GM23338 (cell line): Measurements from ENCODE around the gene CACTIN. TPM values are rescaled to one million over a fixed set of nuclear protein-coding genes. Genes with fewer than 3 reads are reported as not detected.

ENCODE experiments used
- ATAC-seq: fragments of 200-7000 bp; cut with Tn5 transposase; 3 replicates; pipeline ENCODE4 v1.9.1; 2020
- DNase-seq: peaks from one replicate; pipeline ENCODE4 v3.0.0-alpha.2; 2015; ENCODE audit warnings: low spot score
- H2AFZ ChIP-seq: fragments of 200-600 bp; sonication (generic); 2 replicates; pipeline ENCODE4 v1.8.0; 2016; ENCODE audit warnings: antibody characterized with exemption, mild to moderate bottlenecking, moderate library complexity
- H3F3A ChIP-seq: fragments of 200-600 bp; sonication (generic); replicated peaks from 2 replicates; pipeline ENCODE4 v1.8.0; 2017; ENCODE audit warnings: antibody characterized with exemption, mixed run types, low read depth
- H3K27ac ChIP-seq: fragments of 200-600 bp; sonication (generic); 2 replicates; pipeline ENCODE4 v1.6.1; 2016; ENCODE audit warnings: low read depth
- H3K27me3 ChIP-seq: fragments of 200-600 bp; sonication (generic); 2 replicates; pipeline ENCODE4 v1.8.0; 2016; ENCODE audit warnings: mild to moderate bottlenecking, mixed run types, moderate library complexity; ENCODE audit not compliant: insufficient read depth
- H3K36me3 ChIP-seq: fragments of 200-600 bp; sonication (generic); 2 replicates; pipeline ENCODE4 v1.8.0; 2016; ENCODE audit warnings: mild to moderate bottlenecking; ENCODE audit not compliant: insufficient read depth
- H3K4me1 ChIP-seq: fragments of 200-600 bp; sonication (generic); 2 replicates; pipeline ENCODE4 v1.8.0; 2016; ENCODE audit warnings: mild to moderate bottlenecking, moderate library complexity; ENCODE audit not compliant: insufficient read depth
- H3K4me2 ChIP-seq: fragments of 200-600 bp; sonication (generic); 2 replicates; pipeline ENCODE4 v1.7.1; 2017; ENCODE audit warnings: mixed run types
- H3K4me3 ChIP-seq: fragments of 200-600 bp; sonication (generic); 2 replicates; pipeline ENCODE4 v1.6.1; 2016; ENCODE audit warnings: mixed run types
- H3K79me2 ChIP-seq: fragments of 200-600 bp; sonication (generic); replicated peaks from 2 replicates; pipeline ENCODE4 v1.8.0; 2017; ENCODE audit warnings: mild to moderate bottlenecking; ENCODE audit not compliant: insufficient read depth
- H3K9me2 ChIP-seq: fragments of 200-600 bp; sonication (generic); 2 replicates; pipeline ENCODE4 v1.8.0; 2017; ENCODE audit not compliant: insufficient read depth
- H4K20me1 ChIP-seq: fragments of 200-600 bp; sonication (generic); replicated peaks from 2 replicates; pipeline ENCODE4 v1.8.0; 2017; ENCODE audit warnings: mild to moderate bottlenecking; ENCODE audit not compliant: insufficient read depth
- H3K27ac Mint-ChIP-seq: 2 replicates; pipeline ENCODE4 v1.8.0; 2020; ENCODE audit warnings: inconsistent platforms, mild to moderate bottlenecking, moderate library complexity, mixed read lengths
- H3K27me3 Mint-ChIP-seq: 3 replicates; pipeline ENCODE4 v1.8.0; 2022; ENCODE audit warnings: low read depth, mild to moderate bottlenecking, moderate library complexity, mixed read lengths, inconsistent platforms; ENCODE audit not compliant: insufficient read depth, poor library complexity
- H3K36me3 Mint-ChIP-seq: 3 replicates; pipeline ENCODE4 v1.8.0; 2021; ENCODE audit warnings: low read depth, mild to moderate bottlenecking, inconsistent platforms, moderate library complexity, mixed read lengths
- H3K4me1 Mint-ChIP-seq: 3 replicates; pipeline ENCODE4 v1.8.0; 2020; ENCODE audit warnings: mild to moderate bottlenecking, inconsistent platforms, mixed read lengths
- H3K4me3 Mint-ChIP-seq: 3 replicates; pipeline ENCODE4 v1.8.0; 2021; ENCODE audit warnings: moderate library complexity, mild to moderate bottlenecking, inconsistent platforms, mixed read lengths
- H3K9me3 Mint-ChIP-seq: 3 replicates; pipeline ENCODE4 v1.8.0; 2020; ENCODE audit warnings: moderate library complexity, mild to moderate bottlenecking, inconsistent platforms, mixed read lengths
- EZH2 ChIP-seq: fragments of 200-600 bp; sonication (generic); IDR thresholded peaks from one replicate; pipeline ENCODE4 v1.8.0; 2017; ENCODE audit warnings: antibody characterized with exemption, mild to moderate bottlenecking, low read depth; ENCODE audit not compliant: unreplicated experiment
- EZH2phosphoT487 ChIP-seq: fragments of 200-600 bp; sonication (generic); IDR thresholded peaks from one replicate; pipeline ENCODE4 v1.8.1; 2018; ENCODE audit warnings: antibody characterized with exemption; ENCODE audit not compliant: unreplicated experiment
- NANOG ChIP-seq: IDR thresholded peaks from 2 replicates; pipeline ENCODE4 v1.6.1; 2016; ENCODE audit warnings: antibody characterized with exemption, borderline replicate concordance
- POLR2AphosphoS5 ChIP-seq: IDR thresholded peaks from 2 replicates; pipeline ENCODE4 v1.6.1; 2016; ENCODE audit warnings: antibody characterized with exemption, low read depth
- STAT1 ChIP-seq: IDR thresholded peaks from one replicate; pipeline ENCODE4 v1.6.1; 2016; ENCODE audit warnings: antibody characterized with exemption; ENCODE audit not compliant: unreplicated experiment
- ZNF114 ChIP-seq: fragments of 250-450 bp; sonication (Bioruptor Pico); IDR thresholded peaks from 2 replicates; pipeline ENCODE4 v1.5.0; 2020; ENCODE audit warnings: mild to moderate bottlenecking, moderate library complexity
- ZNF331 ChIP-seq: fragments of 250-450 bp; sonication (Bioruptor Pico); IDR thresholded peaks from 2 replicates; pipeline ENCODE4 v1.5.0; 2020; ENCODE audit warnings: low read depth, mild to moderate bottlenecking, moderate library complexity
- polyA plus RNA-seq: library from polyadenylated mRNA; unstranded; fragments of >200 nt; fragmentation: Nextera tagmentation; extraction: Ambion mirVana; gene quantifications from 2 replicates; pipeline ENCODE4 v1.2.1, GENCODE V29; 2016
- total RNA-seq: library from RNA; depleted of rRNA; stranded (reverse); fragments of >200 nt; shearing (Covaris generic); gene quantifications from 2 replicates; pipeline ENCODE4 v1.2.3, GENCODE V29; 2014
- TF ChIP-seq, protein P1 (sequence below): IDR thresholded peaks from 2 replicates; pipeline ENCODE4 v1.6.1; 2016; ENCODE audit warnings: antibody characterized with exemption
- TF ChIP-seq, protein P2 (sequence below), 2 experiments: fragments of 200-600 bp in 1 of 2; sonication (generic) in 1 of 2; conservative IDR thresholded peaks; 2 replicates each; pipeline versions ENCODE4 v1.5.1 to v1.6.1; 2016 to 2017; ENCODE audit warnings: antibody characterized with exemption in 2 of 2, low read depth in 2 of 2, mild to moderate bottlenecking in 2 of 2, moderate library complexity in 1 of 2
- TF ChIP-seq, protein P3 (sequence below): fragments of 250-450 bp; sonication (Bioruptor Pico); IDR thresholded peaks from 2 replicates; pipeline ENCODE4 v1.5.0; 2020; ENCODE audit warnings: mild to moderate bottlenecking, moderate library complexity

Gene CACTIN
- total and polyA plus RNA-seq, 2 experiments from 2014 or later = 14.3 to 47.4 TPM

DNA sequence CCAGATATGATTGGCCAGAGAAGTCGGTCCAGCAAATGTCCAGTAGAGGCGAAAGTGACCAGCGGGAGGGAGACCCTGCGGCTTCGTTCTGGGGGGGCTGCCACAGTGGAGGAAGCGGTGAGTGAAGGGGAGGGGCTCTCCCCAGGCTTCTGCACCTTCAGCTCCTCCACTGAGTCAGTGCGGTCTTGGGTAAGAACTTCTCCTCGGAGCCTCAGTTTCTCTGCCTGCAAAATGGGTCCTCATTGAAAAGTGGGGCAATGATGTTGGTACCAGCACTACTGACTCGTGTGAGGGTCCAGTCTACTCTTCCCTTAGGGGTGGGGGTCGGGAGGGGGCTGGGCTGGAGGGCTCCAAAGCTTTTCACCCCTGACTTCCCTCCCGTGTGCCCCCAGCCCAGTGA is 37.2 kb downstream of the CACTIN start:
- Mint-ChIP-seq H3K4me3 (no peak overlapping the region), H3K27ac (no peak overlapping the region), H3K36me3 (peaks cover 3% of the 10 kb centered on the region; the same call in 2 of the 3 replicates), H3K4me1 (no peaks in the 10 kb centered on the region), H3K27me3 (peaks cover 16% of the 10 kb centered on the region), H3K9me3 (peaks cover 17% of the 10 kb centered on the region)
- TF ChIP-seq ZNF114 (CRISPR knock-in tag) = no peak
- TF ChIP-seq, protein P1, sequence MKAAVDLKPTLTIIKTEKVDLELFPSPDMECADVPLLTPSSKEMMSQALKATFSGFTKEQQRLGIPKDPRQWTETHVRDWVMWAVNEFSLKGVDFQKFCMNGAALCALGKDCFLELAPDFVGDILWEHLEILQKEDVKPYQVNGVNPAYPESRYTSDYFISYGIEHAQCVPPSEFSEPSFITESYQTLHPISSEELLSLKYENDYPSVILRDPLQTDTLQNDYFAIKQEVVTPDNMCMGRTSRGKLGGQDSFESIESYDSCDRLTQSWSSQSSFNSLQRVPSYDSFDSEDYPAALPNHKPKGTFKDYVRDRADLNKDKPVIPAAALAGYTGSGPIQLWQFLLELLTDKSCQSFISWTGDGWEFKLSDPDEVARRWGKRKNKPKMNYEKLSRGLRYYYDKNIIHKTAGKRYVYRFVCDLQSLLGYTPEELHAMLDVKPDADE = no peak
- H4K20me1 ChIP-seq = no peaks in the 10 kb centered on the region
- no peak overlapping the region for H3K4me2 ChIP-seq
- ATAC-seq (no peak), DNase-seq (no peak)
- H3K9me2 ChIP-seq = no peaks in the 10 kb centered on the region
- peaks cover 29% of the 10 kb centered on the region for H3K27me3 ChIP-seq
- H3K4me1 ChIP-seq = no peaks in the 10 kb centered on the region
- H2AFZ ChIP-seq = no peak overlapping the region
- no peak overlapping the region for H3K4me3 ChIP-seq
- no peaks in the 10 kb centered on the region for H3K36me3 ChIP-seq
- H3F3A ChIP-seq = peaks cover 6% of the 10 kb centered on the region; the same call in 1 of the 2 replicates
- H3K27ac ChIP-seq = no peak overlapping the region
- H3K79me2 ChIP-seq = no peaks in the 10 kb centered on the region

DNA sequence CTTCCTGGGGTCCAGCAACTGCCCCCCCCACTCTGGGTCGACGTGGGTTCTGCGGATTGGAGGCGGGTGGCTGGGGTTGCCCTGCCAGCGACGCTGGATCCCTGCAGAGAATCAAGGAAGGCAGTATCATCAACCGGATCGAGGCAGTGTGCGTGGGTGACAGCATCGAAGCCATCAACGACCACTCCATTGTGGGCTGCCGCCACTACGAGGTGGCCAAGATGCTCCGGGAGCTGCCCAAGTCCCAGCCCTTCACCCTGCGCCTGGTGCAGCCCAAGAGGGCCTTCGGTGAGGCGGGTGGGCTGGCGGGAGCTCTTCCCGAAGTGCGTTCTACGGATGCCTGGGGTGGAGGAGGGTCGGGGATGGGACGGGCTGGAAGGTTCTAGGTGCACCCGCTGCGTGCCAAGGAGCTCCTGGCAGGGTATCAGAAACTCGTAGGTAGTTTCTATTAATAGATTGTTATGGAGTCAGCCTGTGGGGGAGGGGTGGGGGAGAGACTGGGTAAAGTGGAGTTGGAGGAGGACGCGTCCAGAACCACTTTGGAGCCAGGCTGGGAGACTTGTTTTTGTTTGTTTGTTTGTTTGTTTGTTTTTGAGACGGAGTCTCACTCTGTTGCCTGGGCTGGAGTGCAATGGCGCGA is 39.8 kb downstream of the CACTIN start:
- Histone ChIP-seq H3K79me2 (no peaks in the 10 kb centered on the region), H3K27me3 (peaks cover 47% of the 10 kb centered on the region), H3F3A (peaks cover 6% of the 10 kb centered on the region; the same call in 1 of the 2 replicates), H3K27ac (no peak overlapping the region), H4K20me1 (no peaks in the 10 kb centered on the region), H3K4me1 (no peaks in the 10 kb centered on the region), H3K4me3 (no peak overlapping the region), H3K9me2 (no peaks in the 10 kb centered on the region), H2AFZ (no peak overlapping the region), H3K4me2 (no peak overlapping the region), H3K36me3 (no peaks in the 10 kb centered on the region)
- no peaks in the 10 kb centered on the region for H3K4me1 Mint-ChIP-seq
- no peak for DNase-seq
- H3K27me3 Mint-ChIP-seq = peaks cover 16% of the 10 kb centered on the region
- peak; percentile 20 for ATAC-seq
- H3K36me3 Mint-ChIP-seq = peaks cover 3% of the 10 kb centered on the region; the same call in 2 of the 3 replicates
- H3K27ac Mint-ChIP-seq = no peak overlapping the region
- peaks cover 17% of the 10 kb centered on the region for H3K9me3 Mint-ChIP-seq
- no peak overlapping the region for H3K4me3 Mint-ChIP-seq
- TF ChIP-seq, protein P1 = no peak
- no peak for TF ChIP-seq ZNF331 (CRISPR knock-in tag)
- TF ChIP-seq EZH2phosphoT487 = no peak
- TF ChIP-seq, protein P2, sequence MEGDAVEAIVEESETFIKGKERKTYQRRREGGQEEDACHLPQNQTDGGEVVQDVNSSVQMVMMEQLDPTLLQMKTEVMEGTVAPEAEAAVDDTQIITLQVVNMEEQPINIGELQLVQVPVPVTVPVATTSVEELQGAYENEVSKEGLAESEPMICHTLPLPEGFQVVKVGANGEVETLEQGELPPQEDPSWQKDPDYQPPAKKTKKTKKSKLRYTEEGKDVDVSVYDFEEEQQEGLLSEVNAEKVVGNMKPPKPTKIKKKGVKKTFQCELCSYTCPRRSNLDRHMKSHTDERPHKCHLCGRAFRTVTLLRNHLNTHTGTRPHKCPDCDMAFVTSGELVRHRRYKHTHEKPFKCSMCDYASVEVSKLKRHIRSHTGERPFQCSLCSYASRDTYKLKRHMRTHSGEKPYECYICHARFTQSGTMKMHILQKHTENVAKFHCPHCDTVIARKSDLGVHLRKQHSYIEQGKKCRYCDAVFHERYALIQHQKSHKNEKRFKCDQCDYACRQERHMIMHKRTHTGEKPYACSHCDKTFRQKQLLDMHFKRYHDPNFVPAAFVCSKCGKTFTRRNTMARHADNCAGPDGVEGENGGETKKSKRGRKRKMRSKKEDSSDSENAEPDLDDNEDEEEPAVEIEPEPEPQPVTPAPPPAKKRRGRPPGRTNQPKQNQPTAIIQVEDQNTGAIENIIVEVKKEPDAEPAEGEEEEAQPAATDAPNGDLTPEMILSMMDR (conservative IDR thresholded peaks at IDR 0.05; ENCODE audit: low read depth in 2 of 2) = no peak
- no peak for TF ChIP-seq STAT1
- TF ChIP-seq NANOG = no peak
- TF ChIP-seq, protein P3, sequence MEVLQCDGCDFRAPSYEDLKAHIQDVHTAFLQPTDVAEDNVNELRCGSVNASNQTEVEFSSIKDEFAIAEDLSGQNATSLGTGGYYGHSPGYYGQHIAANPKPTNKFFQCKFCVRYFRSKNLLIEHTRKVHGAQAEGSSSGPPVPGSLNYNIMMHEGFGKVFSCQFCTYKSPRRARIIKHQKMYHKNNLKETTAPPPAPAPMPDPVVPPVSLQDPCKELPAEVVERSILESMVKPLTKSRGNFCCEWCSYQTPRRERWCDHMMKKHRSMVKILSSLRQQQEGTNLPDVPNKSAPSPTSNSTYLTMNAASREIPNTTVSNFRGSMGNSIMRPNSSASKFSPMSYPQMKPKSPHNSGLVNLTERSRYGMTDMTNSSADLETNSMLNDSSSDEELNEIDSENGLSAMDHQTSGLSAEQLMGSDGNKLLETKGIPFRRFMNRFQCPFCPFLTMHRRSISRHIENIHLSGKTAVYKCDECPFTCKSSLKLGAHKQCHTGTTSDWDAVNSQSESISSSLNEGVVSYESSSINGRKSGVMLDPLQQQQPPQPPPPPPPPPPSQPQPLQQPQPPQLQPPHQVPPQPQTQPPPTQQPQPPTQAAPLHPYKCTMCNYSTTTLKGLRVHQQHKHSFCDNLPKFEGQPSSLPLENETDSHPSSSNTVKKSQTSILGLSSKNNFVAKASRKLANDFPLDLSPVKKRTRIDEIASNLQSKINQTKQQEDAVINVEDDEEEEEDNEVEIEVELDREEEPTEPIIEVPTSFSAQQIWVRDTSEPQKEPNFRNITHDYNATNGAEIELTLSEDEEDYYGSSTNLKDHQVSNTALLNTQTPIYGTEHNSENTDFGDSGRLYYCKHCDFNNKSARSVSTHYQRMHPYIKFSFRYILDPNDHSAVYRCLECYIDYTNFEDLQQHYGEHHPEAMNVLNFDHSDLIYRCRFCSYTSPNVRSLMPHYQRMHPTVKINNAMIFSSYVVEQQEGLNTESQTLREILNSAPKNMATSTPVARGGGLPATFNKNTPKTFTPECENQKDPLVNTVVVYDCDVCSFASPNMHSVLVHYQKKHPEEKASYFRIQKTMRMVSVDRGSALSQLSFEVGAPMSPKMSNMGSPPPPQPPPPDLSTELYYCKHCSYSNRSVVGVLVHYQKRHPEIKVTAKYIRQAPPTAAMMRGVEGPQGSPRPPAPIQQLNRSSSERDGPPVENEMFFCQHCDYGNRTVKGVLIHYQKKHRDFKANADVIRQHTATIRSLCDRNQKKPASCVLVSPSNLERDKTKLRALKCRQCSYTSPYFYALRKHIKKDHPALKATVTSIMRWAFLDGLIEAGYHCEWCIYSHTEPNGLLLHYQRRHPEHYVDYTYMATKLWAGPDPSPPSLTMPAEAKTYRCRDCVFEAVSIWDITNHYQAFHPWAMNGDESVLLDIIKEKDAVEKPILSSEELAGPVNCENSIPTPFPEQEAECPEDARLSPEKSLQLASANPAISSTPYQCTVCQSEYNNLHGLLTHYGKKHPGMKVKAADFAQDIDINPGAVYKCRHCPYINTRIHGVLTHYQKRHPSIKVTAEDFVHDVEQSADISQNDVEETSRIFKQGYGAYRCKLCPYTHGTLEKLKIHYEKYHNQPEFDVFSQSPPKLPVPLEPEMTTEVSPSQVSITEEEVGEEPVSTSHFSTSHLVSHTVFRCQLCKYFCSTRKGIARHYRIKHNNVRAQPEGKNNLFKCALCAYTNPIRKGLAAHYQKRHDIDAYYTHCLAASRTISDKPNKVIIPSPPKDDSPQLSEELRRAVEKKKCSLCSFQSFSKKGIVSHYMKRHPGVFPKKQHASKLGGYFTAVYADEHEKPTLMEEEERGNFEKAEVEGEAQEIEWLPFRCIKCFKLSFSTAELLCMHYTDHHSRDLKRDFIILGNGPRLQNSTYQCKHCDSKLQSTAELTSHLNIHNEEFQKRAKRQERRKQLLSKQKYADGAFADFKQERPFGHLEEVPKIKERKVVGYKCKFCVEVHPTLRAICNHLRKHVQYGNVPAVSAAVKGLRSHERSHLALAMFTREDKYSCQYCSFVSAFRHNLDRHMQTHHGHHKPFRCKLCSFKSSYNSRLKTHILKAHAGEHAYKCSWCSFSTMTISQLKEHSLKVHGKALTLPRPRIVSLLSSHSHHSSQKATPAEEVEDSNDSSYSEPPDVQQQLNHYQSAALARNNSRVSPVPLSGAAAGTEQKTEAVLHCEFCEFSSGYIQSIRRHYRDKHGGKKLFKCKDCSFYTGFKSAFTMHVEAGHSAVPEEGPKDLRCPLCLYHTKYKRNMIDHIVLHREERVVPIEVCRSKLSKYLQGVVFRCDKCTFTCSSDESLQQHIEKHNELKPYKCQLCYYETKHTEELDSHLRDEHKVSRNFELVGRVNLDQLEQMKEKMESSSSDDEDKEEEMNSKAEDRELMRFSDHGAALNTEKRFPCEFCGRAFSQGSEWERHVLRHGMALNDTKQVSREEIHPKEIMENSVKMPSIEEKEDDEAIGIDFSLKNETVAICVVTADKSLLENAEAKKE = no peak
- TF ChIP-seq EZH2 = no peak
- TF ChIP-seq POLR2AphosphoS5 = no peak
